Liver (tissue), 9 donors: ENCODE measurements around the gene NHLRC2. TPM values are rescaled to one million over a fixed set of nuclear protein-coding genes. Genes with fewer than 3 reads are reported as not detected.

ENCODE experiments used
- DNase-seq: peaks from one replicate; pipeline ENCODE4 v3.0.0-alpha.2; 2017; ENCODE audit warnings: low spot score
- H3K27ac ChIP-seq, 2 donors: one replicate each; pipeline ENCODE4 v1.7.0; 2013; ENCODE audit warnings: inconsistent platforms in 2 of 2, low read length in 2 of 2, control low read depth in 1 of 2, low read depth in 1 of 2, mild to moderate bottlenecking in 1 of 2
- H3K27me3 ChIP-seq, 4 donors: one replicate each; pipeline versions ENCODE4 v1.6.1 to v1.7.0; 2013; ENCODE audit warnings: low read length in 3 of 4, inconsistent platforms in 1 of 4, mild to moderate bottlenecking in 1 of 4, moderate library complexity in 1 of 4; ENCODE audit not compliant: control insufficient read depth in 4 of 4, insufficient read depth in 4 of 4
- H3K36me3 ChIP-seq, 4 donors: one replicate each; pipeline versions ENCODE4 v1.6.1 to v1.7.0; 2013; ENCODE audit warnings: low read length in 3 of 4, mild to moderate bottlenecking in 3 of 4, low read depth in 1 of 4, moderate library complexity in 1 of 4; ENCODE audit not compliant: control insufficient read depth in 4 of 4, insufficient read depth in 3 of 4
- H3K4me1 ChIP-seq, 4 donors: one replicate each; pipeline versions ENCODE4 v1.6.1 to v1.7.0; 2013; ENCODE audit warnings: low read length in 3 of 4, mild to moderate bottlenecking in 3 of 4, moderate library complexity in 1 of 4; ENCODE audit not compliant: control insufficient read depth in 4 of 4, insufficient read depth in 4 of 4
- H3K4me3 ChIP-seq, 3 donors: one replicate each; pipeline versions ENCODE4 v1.6.1 to v1.7.0; 2013; ENCODE audit warnings: low read length in 3 of 3, control low read depth in 1 of 3, low read depth in 1 of 3, mild to moderate bottlenecking in 1 of 3
- H3K9ac ChIP-seq, 2 donors: one replicate each; pipeline ENCODE4 v1.7.0; 2013; ENCODE audit warnings: low read length in 2 of 2, mild to moderate bottlenecking in 2 of 2, moderate library complexity in 2 of 2, control low read depth in 1 of 2, low read depth in 1 of 2
- H3K9me3 ChIP-seq, 4 donors: one replicate each; pipeline versions ENCODE4 v1.6.1 to v1.7.0; 2013; ENCODE audit warnings: low read length in 3 of 4; ENCODE audit not compliant: control insufficient read depth in 4 of 4
- EGR1 ChIP-seq, 2 donors: IDR thresholded peaks; 2 replicates each; pipeline ENCODE4 v1.6.1; 2016 to 2018; ENCODE audit warnings: antibody characterized with exemption in 2 of 2, low read depth in 2 of 2
- FOXA1 ChIP-seq: IDR thresholded peaks from 2 replicates; pipeline ENCODE4 v1.6.1; 2016; ENCODE audit warnings: antibody characterized with exemption
- FOXA2 ChIP-seq: IDR thresholded peaks from 2 replicates; pipeline ENCODE4 v1.6.1; 2016; ENCODE audit warnings: antibody characterized with exemption
- GABPA ChIP-seq, 2 donors: IDR thresholded peaks in 1 of 2; conservative IDR thresholded peaks in 1 of 2; 2 replicates each; pipeline ENCODE4 v1.6.1; 2016; ENCODE audit warnings: antibody characterized with exemption in 2 of 2, mild to moderate bottlenecking in 1 of 2, moderate library complexity in 1 of 2
- HNF4A ChIP-seq, 2 donors: conservative IDR thresholded peaks; 2 replicates each; pipeline ENCODE4 v1.6.1; 2016; ENCODE audit warnings: antibody characterized with exemption in 2 of 2, mild to moderate bottlenecking in 2 of 2
- HNF4G ChIP-seq: IDR thresholded peaks from 2 replicates; pipeline ENCODE4 v1.6.1; 2016; ENCODE audit warnings: antibody characterized with exemption
- JUND ChIP-seq, 2 donors: IDR thresholded peaks; 2 replicates each; pipeline ENCODE4 v1.6.1; 2016; ENCODE audit warnings: antibody characterized with exemption in 2 of 2
- NR2F2 ChIP-seq: IDR thresholded peaks from 2 replicates; pipeline ENCODE4 v1.6.1; 2016; ENCODE audit warnings: antibody characterized with exemption
- RAD21 ChIP-seq, 2 donors: IDR thresholded peaks; 2 replicates each; pipeline ENCODE4 v1.6.1; 2016; ENCODE audit warnings: antibody characterized with exemption in 2 of 2, mild to moderate bottlenecking in 2 of 2
- REST ChIP-seq: IDR thresholded peaks from 2 replicates; pipeline ENCODE4 v1.6.1; 2016; ENCODE audit warnings: antibody characterized with exemption, mild to moderate bottlenecking
- RXRA ChIP-seq, 2 donors: IDR thresholded peaks; 2 replicates each; pipeline ENCODE4 v1.6.1; 2017 to 2018; ENCODE audit warnings: antibody characterized with exemption in 2 of 2, mild to moderate bottlenecking in 1 of 2
- SP1 ChIP-seq: IDR thresholded peaks from 2 replicates; pipeline ENCODE4 v1.6.1; 2018; ENCODE audit warnings: antibody characterized with exemption, mild to moderate bottlenecking
- TAF1 ChIP-seq: conservative IDR thresholded peaks from 2 replicates; pipeline ENCODE4 v1.6.1; 2016; ENCODE audit warnings: antibody characterized with exemption, mild to moderate bottlenecking
- YY1 ChIP-seq: IDR thresholded peaks from 2 replicates; pipeline ENCODE4 v1.6.1; 2016; ENCODE audit warnings: antibody characterized with exemption, mild to moderate bottlenecking
- WGBS: extraction: QIAGEN DNeasy Blood & Tissue Kit; methylation state at CpG from one replicate; pipeline ENCODE4 v1.1.7; 2013; 5-methylcytosine and 5-hydroxymethylcytosine counted together
- polyA plus RNA-seq, 2 donors: library from polyadenylated mRNA; stranded (reverse) in 1 of 2; unstranded in 1 of 2; fragments of 200-250 nt in 1 of 2; fragments of >200 nt in 1 of 2; fragmentation: Nextera tagmentation in 1 of 2; extraction: Ambion mirVana in 1 of 2; gene quantifications; one replicate each; pipeline versions ENCODE4 v1.2.1 to v1.2.3, GENCODE V29; 2013 to 2015
- total RNA-seq, 2 donors: library from RNA; depleted of rRNA; stranded (reverse); fragments of >200 nt; gene quantifications; one replicate each; pipeline ENCODE4 v1.2.3, GENCODE V29; 2014
- TF ChIP-seq, protein P1 (sequence below): IDR thresholded peaks from 2 replicates; pipeline ENCODE4 v1.6.1; 2016; ENCODE audit warnings: antibody characterized with exemption
- TF ChIP-seq, protein P2 (sequence below): fragments of 150-350 bp; IDR thresholded peaks from 2 replicates; pipeline ENCODE4 v1.5.1; 2017; ENCODE audit warnings: improper control_type of control experiment, low read depth, low read length; ENCODE audit not compliant: missing input control
- TF ChIP-seq, protein P3 (sequence below): IDR thresholded peaks from 2 replicates; pipeline ENCODE4 v1.6.1; 2016; ENCODE audit warnings: antibody characterized with exemption
- TF ChIP-seq, protein P4 (sequence below): IDR thresholded peaks from 2 replicates; pipeline ENCODE4 v1.6.1; 2016; ENCODE audit warnings: antibody characterized with exemption
- donor health status: healthy.
- donor health status: healthy.
- donor health status: healthy.
- donor health status: healthy.
- donor health status: healthy.

Gene NHLRC2
- total and polyA plus RNA-seq, 4 donors = 2.3 to 14.2 (median 7.4) TPM

DNA sequence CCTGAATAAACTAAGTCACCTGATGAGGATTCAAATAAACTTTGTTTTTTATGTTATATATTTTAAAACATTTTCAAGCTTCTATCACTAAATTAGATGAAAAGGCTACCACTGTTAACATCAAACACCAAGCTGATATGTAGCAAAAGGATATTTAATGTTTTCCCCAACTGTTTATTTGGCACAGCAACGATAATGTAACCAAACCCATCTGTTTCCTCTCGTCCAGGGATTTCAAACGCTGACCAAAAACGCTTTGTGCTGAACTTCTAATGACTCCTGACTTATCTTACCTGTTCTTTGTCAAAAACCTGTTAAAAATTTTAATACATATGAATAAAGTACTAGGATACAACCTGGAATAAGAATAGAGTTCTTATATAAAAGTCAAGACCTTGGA is 31.1 kb upstream of the NHLRC2 start:
- no peak for TF ChIP-seq EGR1 (IDR thresholded peaks at IDR 0.05; ENCODE audit: low read depth in 2 of 2)
- TF ChIP-seq SP1 = no peak
- TF ChIP-seq, protein P1, sequence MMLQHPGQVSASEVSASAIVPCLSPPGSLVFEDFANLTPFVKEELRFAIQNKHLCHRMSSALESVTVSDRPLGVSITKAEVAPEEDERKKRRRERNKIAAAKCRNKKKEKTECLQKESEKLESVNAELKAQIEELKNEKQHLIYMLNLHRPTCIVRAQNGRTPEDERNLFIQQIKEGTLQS = no peak
- TF ChIP-seq HNF4A (conservative IDR thresholded peaks at IDR 0.05) = no peak
- no peak for TF ChIP-seq FOXA1
- no peak for TF ChIP-seq JUND (IDR thresholded peaks at IDR 0.05)
- no peak for TF ChIP-seq RXRA (IDR thresholded peaks at IDR 0.05)
- TF ChIP-seq, protein P2, sequence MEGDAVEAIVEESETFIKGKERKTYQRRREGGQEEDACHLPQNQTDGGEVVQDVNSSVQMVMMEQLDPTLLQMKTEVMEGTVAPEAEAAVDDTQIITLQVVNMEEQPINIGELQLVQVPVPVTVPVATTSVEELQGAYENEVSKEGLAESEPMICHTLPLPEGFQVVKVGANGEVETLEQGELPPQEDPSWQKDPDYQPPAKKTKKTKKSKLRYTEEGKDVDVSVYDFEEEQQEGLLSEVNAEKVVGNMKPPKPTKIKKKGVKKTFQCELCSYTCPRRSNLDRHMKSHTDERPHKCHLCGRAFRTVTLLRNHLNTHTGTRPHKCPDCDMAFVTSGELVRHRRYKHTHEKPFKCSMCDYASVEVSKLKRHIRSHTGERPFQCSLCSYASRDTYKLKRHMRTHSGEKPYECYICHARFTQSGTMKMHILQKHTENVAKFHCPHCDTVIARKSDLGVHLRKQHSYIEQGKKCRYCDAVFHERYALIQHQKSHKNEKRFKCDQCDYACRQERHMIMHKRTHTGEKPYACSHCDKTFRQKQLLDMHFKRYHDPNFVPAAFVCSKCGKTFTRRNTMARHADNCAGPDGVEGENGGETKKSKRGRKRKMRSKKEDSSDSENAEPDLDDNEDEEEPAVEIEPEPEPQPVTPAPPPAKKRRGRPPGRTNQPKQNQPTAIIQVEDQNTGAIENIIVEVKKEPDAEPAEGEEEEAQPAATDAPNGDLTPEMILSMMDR = no peak
- no peak for TF ChIP-seq NR2F2
- no peak for TF ChIP-seq RAD21 (IDR thresholded peaks at IDR 0.05)
- TF ChIP-seq YY1 = no peak
- no peak for TF ChIP-seq FOXA2
- TF ChIP-seq, protein P3, sequence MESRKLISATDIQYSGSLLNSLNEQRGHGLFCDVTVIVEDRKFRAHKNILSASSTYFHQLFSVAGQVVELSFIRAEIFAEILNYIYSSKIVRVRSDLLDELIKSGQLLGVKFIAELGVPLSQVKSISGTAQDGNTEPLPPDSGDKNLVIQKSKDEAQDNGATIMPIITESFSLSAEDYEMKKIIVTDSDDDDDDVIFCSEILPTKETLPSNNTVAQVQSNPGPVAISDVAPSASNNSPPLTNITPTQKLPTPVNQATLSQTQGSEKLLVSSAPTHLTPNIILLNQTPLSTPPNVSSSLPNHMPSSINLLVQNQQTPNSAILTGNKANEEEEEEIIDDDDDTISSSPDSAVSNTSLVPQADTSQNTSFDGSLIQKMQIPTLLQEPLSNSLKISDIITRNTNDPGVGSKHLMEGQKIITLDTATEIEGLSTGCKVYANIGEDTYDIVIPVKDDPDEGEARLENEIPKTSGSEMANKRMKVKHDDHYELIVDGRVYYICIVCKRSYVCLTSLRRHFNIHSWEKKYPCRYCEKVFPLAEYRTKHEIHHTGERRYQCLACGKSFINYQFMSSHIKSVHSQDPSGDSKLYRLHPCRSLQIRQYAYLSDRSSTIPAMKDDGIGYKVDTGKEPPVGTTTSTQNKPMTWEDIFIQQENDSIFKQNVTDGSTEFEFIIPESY = no peak
- no peak for TF ChIP-seq REST
- TF ChIP-seq, protein P4, sequence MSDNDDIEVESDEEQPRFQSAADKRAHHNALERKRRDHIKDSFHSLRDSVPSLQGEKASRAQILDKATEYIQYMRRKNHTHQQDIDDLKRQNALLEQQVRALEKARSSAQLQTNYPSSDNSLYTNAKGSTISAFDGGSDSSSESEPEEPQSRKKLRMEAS = no peak
- TF ChIP-seq GABPA (IDR thresholded peaks at IDR 0.05 in 1 of 2, conservative IDR thresholded peaks at IDR 0.05 in 1 of 2) = no peak
- no peak for TF ChIP-seq HNF4G
- TF ChIP-seq TAF1 = no peak
- Histone ChIP-seq H3K27ac (no peak overlapping the region), H3K27me3 (no peaks in the 10 kb centered on the region), H3K9me3 (no peaks in the 10 kb centered on the region), H3K9ac (no peak overlapping the region), H3K4me1 (no peaks in the 10 kb centered on the region), H3K4me3 (no peak overlapping the region), H3K36me3 (no peaks in the 10 kb centered on the region)
- WGBS = 70% methylated on average over 4 of the region's 4 CpGs
- no peak for DNase-seq
